ENCODE data around the gene PNLIPRP3.

Gene PNLIPRP3

DNA sequence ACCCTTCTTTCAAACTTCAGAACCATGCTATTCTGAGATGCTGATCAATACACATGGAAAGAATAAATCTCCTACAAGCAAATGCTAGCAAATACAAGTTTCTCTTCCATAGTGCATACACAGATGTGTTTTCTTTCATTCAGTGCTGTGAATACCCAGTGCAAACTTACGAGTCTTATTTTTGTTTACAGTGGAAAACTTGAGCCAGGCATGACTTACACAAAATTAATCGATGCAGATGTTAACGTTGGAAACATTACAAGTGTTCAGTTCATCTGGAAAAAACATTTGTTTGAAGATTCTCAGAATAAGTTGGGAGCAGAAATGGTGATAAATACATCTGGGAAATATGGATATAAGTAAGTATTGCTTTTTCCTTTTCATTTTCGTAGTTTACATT lies 48.8 kb downstream of the PNLIPRP3 start:
- no peaks in the 10 kb centered on the region for H3K4me1 ChIP-seq (ENCODE audit: control insufficient read depth, insufficient read depth, low read length)
- H3K36me3 ChIP-seq (ENCODE audit: insufficient read depth, low read length) = no peaks in the 10 kb centered on the region
- H3K27me3 ChIP-seq (ENCODE audit: control insufficient read depth, insufficient read depth, low read length) = peaks cover 4% of the 10 kb centered on the region
- no peak overlapping the region for H3K9ac ChIP-seq (ENCODE audit: low read depth, low read length)
- H3K9me3 ChIP-seq (replicated peaks; ENCODE audit: low read length) = no peaks in the 10 kb centered on the region
- no peak overlapping the region for H3K4me2 ChIP-seq (ENCODE audit: low read length)
- no peak overlapping the region for H3K4me3 ChIP-seq (ENCODE audit: low read length)

DNA sequence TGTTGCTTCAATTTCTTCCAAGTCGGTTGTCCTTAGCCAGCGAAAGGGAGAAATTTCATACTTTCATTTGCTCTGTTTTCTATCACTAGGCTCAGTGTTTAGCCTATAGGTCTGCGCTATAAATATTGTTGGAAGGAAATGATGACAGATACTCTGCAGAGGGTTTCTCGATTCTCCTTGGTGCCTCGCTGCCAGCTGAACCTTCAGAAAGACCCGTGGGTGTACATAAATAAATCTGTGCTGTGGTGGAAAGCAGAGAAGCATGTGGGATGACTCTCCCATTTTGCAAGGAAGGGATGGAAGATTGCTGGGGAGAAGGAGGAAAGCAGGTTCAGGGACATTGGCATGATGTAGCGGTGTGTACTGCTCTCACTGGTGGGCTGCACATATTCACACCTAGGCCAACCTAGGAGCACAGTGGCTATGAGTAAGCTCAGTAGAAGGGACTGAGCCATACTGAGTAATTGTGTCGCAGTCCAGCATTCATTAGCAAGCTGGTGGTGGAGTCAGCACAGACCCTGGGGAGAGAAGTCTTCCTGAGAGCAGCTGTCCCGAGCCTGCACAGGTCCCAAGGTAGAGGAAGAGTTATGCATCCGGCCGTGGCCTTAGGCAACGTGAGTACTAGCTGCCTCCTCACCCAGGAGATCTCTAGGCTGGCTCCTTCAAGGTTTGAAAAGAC lies 50.5 kb downstream of the PNLIPRP3 start:
- Histone ChIP-seq H3K4me1 (ENCODE audit: control insufficient read depth, insufficient read depth, low read length) (no peaks in the 10 kb centered on the region), H3K36me3 (ENCODE audit: insufficient read depth, low read length) (no peaks in the 10 kb centered on the region), H3K4me3 (ENCODE audit: low read length) (no peak overlapping the region), H3K9me3 (replicated peaks; ENCODE audit: low read length) (no peaks in the 10 kb centered on the region), H3K27me3 (ENCODE audit: control insufficient read depth, insufficient read depth, low read length) (peaks cover 4% of the 10 kb centered on the region), H3K4me2 (ENCODE audit: low read length) (no peak overlapping the region), H3K9ac (ENCODE audit: low read depth, low read length) (no peak overlapping the region)

DNA sequence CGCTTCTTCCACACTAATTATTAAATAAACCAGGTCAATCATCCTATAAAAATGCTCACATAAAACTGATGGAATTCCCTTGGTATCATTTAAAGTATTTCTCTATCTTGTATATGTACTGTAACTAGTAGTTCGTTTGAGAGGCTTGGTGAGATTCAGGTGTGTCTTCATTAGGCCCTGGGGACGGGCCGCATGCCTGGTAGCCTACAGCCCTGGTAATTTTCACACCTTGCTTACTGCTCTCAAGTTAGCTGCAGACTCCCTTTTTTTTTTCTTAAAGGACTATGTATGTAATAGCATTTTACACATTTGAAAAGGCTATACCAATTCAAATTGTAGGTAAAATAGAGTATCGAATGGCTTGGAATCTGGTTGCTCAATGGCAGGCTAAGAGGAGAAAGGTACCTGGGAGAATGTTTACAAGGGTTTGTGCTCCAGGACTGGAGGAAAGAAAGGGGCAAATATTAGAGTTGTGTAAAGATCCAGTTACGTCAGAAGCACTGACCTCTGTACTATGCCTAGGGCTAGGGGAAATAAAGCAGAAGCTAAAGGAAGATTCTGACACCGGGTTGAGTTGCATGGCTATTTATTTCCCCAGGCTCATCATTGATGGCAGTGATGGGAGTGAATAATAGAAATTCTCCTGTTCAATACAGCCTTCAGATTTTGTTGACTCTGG lies 59.3 kb downstream of the PNLIPRP3 start:
- no peaks in the 10 kb centered on the region for H3K9me3 ChIP-seq (replicated peaks; ENCODE audit: low read length)
- H3K4me3 ChIP-seq (ENCODE audit: low read length) = no peak overlapping the region
- H3K4me2 ChIP-seq (ENCODE audit: low read length) = no peak overlapping the region
- peaks cover 5% of the 10 kb centered on the region for H3K27me3 ChIP-seq (ENCODE audit: control insufficient read depth, insufficient read depth, low read length)
- H3K9ac ChIP-seq (ENCODE audit: low read depth, low read length) = no peak overlapping the region
- no peaks in the 10 kb centered on the region for H3K4me1 ChIP-seq (ENCODE audit: control insufficient read depth, insufficient read depth, low read length)
- H3K36me3 ChIP-seq (ENCODE audit: insufficient read depth, low read length) = no peaks in the 10 kb centered on the region

DNA sequence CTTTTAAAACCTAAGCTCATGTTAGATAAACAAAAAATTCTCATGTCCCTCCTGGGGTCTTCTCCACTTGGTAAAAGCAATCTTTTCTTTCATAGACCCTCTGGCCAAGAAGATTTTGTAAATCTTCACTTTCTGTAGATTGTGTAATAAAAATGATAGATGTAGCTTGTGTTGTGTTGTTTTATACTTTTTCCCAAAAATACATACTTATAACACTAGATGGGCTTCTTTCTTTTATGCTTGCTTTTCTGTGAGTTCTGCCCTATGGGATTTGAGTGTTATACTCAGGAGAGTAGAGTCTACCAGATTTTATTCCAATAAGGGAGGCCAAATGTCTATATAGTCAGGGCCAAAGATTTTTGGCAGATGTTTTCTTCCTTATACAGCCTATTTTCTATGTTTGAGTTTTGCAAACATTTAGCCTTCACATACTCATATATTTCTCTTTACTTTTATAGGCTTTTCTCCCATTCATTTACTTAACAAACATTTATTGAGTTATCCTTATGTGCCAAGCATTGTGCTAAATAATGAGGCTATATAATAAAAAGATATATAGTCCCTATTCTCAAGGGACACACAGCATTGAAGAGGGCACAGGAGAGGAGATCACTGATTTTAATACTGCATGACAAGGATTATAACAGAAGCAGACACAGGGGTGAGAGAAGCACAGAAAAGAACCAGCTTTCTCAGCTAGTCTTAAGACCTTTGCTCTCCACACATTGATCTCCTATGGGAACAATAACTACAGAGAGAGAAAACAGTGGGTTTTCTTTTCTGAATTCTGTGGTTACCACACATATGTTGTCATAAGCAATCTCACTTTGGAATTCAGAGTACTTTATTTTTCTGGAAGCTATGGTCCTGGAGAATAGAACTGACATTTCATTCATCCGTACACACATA lies 60.1 kb downstream of the PNLIPRP3 start:
- Histone ChIP-seq H3K27me3 (ENCODE audit: control insufficient read depth, insufficient read depth, low read length) (peaks cover 5% of the 10 kb centered on the region), H3K36me3 (ENCODE audit: insufficient read depth, low read length) (no peaks in the 10 kb centered on the region), H3K9ac (ENCODE audit: low read depth, low read length) (no peak overlapping the region), H3K4me3 (ENCODE audit: low read length) (no peak overlapping the region), H3K4me1 (ENCODE audit: control insufficient read depth, insufficient read depth, low read length) (no peaks in the 10 kb centered on the region), H3K9me3 (replicated peaks; ENCODE audit: low read length) (no peaks in the 10 kb centered on the region), H3K4me2 (ENCODE audit: low read length) (no peak overlapping the region)

DNA sequence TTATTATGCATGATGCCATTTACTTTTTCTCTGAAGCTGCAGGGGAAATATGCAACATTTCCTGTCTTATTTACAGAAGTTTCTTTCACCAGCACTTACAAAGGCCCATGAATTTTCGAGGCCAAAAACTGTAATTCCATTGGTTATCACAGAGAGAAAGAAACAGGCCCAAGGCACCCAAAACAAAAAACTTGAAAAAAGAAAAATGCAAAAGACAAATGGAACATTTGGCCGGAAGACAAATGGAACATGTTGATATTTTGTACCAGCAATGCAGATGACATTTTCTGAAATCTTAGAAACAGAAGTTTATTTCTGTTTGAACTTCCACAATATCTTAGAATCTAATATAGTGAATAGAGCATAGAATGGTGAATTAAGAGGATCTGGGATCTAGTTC lies 61.8 kb downstream of the PNLIPRP3 start:
- Histone ChIP-seq H3K4me1 (ENCODE audit: control insufficient read depth, insufficient read depth, low read length) (no peaks in the 10 kb centered on the region), H3K4me2 (ENCODE audit: low read length) (no peak overlapping the region), H3K36me3 (ENCODE audit: insufficient read depth, low read length) (no peaks in the 10 kb centered on the region), H3K9me3 (replicated peaks; ENCODE audit: low read length) (no peaks in the 10 kb centered on the region), H3K4me3 (ENCODE audit: low read length) (no peak overlapping the region), H3K27me3 (ENCODE audit: control insufficient read depth, insufficient read depth, low read length) (peaks cover 5% of the 10 kb centered on the region), H3K9ac (ENCODE audit: low read depth, low read length) (no peak overlapping the region)

DNA sequence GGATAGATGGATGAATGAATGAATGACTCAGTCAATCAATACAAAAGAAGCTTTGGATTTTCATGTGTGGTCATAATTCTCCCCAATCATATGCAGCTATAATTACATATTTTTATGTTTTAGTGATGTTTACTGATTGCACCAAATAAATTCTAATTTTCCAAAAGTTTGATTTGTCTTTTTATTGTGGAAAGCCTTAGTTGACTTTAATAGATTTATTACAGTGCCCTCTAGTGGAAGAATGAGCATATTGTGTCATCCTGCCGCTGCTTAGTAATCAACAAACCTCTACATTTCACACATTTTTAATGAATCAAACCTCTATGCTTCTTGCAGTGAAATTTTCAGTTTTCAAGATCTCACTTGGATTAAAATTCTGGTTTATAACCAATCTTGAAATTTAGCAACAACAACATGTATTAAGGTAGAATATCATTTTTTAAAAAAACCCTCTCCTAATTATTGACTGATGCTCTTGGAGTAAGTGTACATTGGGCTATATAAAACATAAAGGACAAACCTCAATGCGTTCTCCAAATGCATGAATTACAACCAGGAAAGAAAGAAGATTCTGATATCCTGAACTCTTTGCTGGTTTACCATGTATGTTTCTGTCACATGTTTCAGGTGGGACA lies 62.5 kb downstream of the PNLIPRP3 start:
- H3K4me1 ChIP-seq (ENCODE audit: control insufficient read depth, insufficient read depth, low read length) = no peaks in the 10 kb centered on the region
- H3K9ac ChIP-seq (ENCODE audit: low read depth, low read length) = no peak overlapping the region
- H3K4me2 ChIP-seq (ENCODE audit: low read length) = no peak overlapping the region
- no peaks in the 10 kb centered on the region for H3K9me3 ChIP-seq (replicated peaks; ENCODE audit: low read length)
- peaks cover 5% of the 10 kb centered on the region for H3K27me3 ChIP-seq (ENCODE audit: control insufficient read depth, insufficient read depth, low read length)
- H3K4me3 ChIP-seq (ENCODE audit: low read length) = no peak overlapping the region
- H3K36me3 ChIP-seq (ENCODE audit: insufficient read depth, low read length) = no peaks in the 10 kb centered on the region

DNA sequence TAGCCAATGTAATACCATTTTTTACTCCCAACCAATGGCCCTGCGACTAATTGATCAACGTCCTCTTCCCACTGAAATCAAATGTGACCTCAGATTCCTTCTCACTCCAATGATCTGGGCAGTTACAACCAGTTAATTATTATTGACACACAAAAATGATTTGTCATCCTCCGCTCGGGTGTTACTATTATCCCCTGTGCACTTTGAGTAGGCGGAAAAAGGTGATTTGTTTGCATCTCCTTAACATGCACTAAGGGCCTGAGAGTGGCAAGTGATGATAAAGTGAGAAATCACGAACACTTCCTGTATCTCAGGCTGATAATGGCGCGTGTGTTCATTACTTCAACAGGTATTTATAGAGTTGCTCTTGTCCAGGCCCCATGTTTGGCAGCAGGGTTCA lies 77.1 kb downstream of the PNLIPRP3 start:
- H3K27me3 ChIP-seq (ENCODE audit: control insufficient read depth, insufficient read depth, low read length) = no peaks in the 10 kb centered on the region
- no peaks in the 10 kb centered on the region for H3K4me1 ChIP-seq (ENCODE audit: control insufficient read depth, insufficient read depth, low read length)
- H3K9ac ChIP-seq (ENCODE audit: low read depth, low read length) = no peak overlapping the region
- no peaks in the 10 kb centered on the region for H3K36me3 ChIP-seq (ENCODE audit: insufficient read depth, low read length)
- H3K4me2 ChIP-seq (ENCODE audit: low read length) = no peak overlapping the region
- H3K9me3 ChIP-seq (replicated peaks; ENCODE audit: low read length) = no peaks in the 10 kb centered on the region
- no peak overlapping the region for H3K4me3 ChIP-seq (ENCODE audit: low read length)

DNA sequence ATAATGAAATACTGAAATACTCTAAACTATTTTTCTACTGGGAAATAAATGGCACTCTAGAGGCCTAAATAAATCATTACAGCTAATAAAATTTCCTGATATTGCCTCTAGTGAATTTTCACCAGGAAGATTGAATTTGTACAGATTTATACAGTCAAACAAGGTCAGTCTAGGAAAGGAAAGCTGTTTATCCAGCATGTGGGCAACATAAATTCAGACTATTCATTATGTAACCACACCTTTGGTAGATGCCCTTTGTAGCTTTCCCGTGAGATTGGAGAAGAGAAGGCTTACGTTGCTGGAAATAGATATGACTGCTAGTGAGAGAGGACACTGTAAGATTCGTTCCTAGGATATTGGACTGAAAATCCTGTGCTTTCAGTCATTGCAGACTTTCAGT lies 82.9 kb downstream of the PNLIPRP3 start:
- Histone ChIP-seq H3K36me3 (ENCODE audit: insufficient read depth, low read length) (no peaks in the 10 kb centered on the region), H3K27me3 (ENCODE audit: control insufficient read depth, insufficient read depth, low read length) (no peaks in the 10 kb centered on the region), H3K9me3 (replicated peaks; ENCODE audit: low read length) (no peaks in the 10 kb centered on the region), H3K9ac (ENCODE audit: low read depth, low read length) (no peak overlapping the region), H3K4me1 (ENCODE audit: control insufficient read depth, insufficient read depth, low read length) (no peaks in the 10 kb centered on the region), H3K4me2 (ENCODE audit: low read length) (no peak overlapping the region), H3K4me3 (ENCODE audit: low read length) (no peak overlapping the region)

DNA sequence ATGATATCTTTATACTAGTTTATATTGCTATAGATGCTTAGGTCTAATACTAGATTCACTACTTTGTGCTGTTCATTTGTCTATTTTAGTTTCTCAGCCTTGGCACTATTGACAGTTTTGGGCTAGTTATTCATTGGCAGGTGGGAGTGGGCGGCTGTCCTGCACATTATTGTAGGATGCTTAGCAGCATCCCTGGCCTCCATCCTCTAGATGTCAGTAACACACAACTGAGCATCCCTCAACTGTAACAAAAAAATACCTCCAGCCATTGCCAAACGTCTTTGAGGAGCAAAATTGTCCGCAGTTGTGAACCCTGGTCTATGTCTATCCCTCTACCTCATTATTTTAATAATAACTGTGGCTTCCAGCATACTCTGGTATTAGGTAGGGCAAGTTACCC lies 83.7 kb downstream of the PNLIPRP3 start:
- Histone ChIP-seq H3K36me3 (ENCODE audit: insufficient read depth, low read length) (no peaks in the 10 kb centered on the region), H3K4me1 (ENCODE audit: control insufficient read depth, insufficient read depth, low read length) (no peaks in the 10 kb centered on the region), H3K9me3 (replicated peaks; ENCODE audit: low read length) (no peaks in the 10 kb centered on the region), H3K4me3 (ENCODE audit: low read length) (no peak overlapping the region), H3K27me3 (ENCODE audit: control insufficient read depth, insufficient read depth, low read length) (no peaks in the 10 kb centered on the region), H3K4me2 (ENCODE audit: low read length) (no peak overlapping the region), H3K9ac (ENCODE audit: low read depth, low read length) (no peak overlapping the region)

DNA sequence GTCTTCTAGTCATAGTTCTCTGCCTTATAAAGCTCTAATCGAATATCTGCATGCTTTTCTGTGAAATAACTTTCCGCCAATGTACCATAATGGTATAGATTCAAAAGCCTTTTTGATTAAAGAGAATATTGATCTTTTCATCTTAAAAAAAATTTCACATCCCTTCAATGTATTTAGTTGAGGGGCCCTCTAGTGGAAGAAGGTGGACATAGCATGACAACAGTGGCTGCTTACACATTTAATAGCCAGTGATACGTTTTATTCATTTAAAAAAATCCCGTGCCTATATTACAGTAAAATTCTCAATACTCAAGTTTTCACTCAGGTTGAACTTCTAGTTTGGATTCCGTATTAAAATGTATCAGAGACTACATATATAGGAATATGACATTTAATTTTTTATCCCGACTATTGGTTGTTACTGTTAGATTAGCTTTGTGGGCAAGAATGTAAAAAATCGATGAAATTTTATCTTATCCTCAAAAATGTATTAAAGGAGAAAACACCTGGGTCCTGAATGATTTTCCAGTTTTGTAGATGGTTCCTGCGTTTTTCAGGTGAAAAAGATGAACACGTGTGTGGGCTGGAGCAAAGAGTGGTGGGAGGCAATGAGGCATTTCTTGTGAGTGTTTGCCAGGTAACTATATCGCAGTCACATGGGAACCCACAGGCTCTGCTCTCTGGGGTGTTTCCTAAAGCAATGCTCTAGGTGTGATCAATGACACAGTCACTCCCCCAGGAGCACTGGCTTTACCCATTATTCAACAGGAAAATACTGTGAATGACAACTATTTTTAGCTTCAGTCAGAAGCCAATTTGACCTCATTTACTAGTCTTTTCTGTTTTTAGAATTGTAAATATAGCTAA lies 94.0 kb downstream of the PNLIPRP3 start:
- Histone ChIP-seq H3K9me3 (replicated peaks; ENCODE audit: low read length) (no peaks in the 10 kb centered on the region), H3K4me3 (ENCODE audit: low read length) (no peak overlapping the region), H3K36me3 (ENCODE audit: insufficient read depth, low read length) (no peaks in the 10 kb centered on the region), H3K4me2 (ENCODE audit: low read length) (no peak overlapping the region), H3K9ac (ENCODE audit: low read depth, low read length) (no peak overlapping the region), H3K4me1 (ENCODE audit: control insufficient read depth, insufficient read depth, low read length) (no peaks in the 10 kb centered on the region), H3K27me3 (ENCODE audit: control insufficient read depth, insufficient read depth, low read length) (no peaks in the 10 kb centered on the region)
